Smooth muscle cell (in vitro differentiated cells): ENCODE measurements around the gene RPS6KA1. TPM values are rescaled to one million over a fixed set of nuclear protein-coding genes. Genes with fewer than 3 reads are reported as not detected.

Source experiments
- DNase-seq: peaks from one replicate; lab custom pipeline; 2025; ENCODE audit not compliant: unreplicated experiment; lab: John Stamatoyannopoulos, UW
- H2AFZ ChIP-seq: fragments of 200-600 bp; sonication (generic); 2 replicates; pipeline ENCODE4 v1.6.0; 2016; ENCODE audit warnings: antibody characterized with exemption, low read depth, mild to moderate bottlenecking
- H3F3A ChIP-seq: fragments of 200-600 bp; sonication (generic); 2 replicates; pipeline ENCODE4 v1.6.0; 2017; ENCODE audit warnings: antibody characterized with exemption, low read depth
- H3K27ac ChIP-seq: fragments of 200-600 bp; sonication (generic); 2 replicates; pipeline ENCODE4 v1.5.1; 2016; ENCODE audit warnings: low read depth, mild to moderate bottlenecking
- H3K27me3 ChIP-seq: fragments of 200-600 bp; sonication (generic); 2 replicates; pipeline ENCODE4 v1.6.1; 2016; ENCODE audit warnings: low read depth, mild to moderate bottlenecking
- H3K36me3 ChIP-seq: fragments of 200-600 bp; sonication (generic); 2 replicates; pipeline ENCODE4 v1.5.1; 2016; ENCODE audit warnings: low read depth
- H3K4me1 ChIP-seq: fragments of 200-600 bp; sonication (generic); 2 replicates; pipeline ENCODE4 v1.5.1; 2016; ENCODE audit warnings: low read depth
- H3K4me2 ChIP-seq: fragments of 200-600 bp; sonication (generic); 2 replicates; pipeline ENCODE4 v1.6.0; 2016; ENCODE audit warnings: mild to moderate bottlenecking
- H3K4me3 ChIP-seq: fragments of 200-600 bp; sonication (generic); 2 replicates; pipeline ENCODE4 v1.5.1; 2016; ENCODE audit warnings: mild to moderate bottlenecking
- H3K79me2 ChIP-seq: fragments of 200-600 bp; sonication (generic); 2 replicates; pipeline ENCODE4 v1.6.0; 2016; ENCODE audit warnings: low read depth, mild to moderate bottlenecking
- H3K9ac ChIP-seq: fragments of 200-600 bp; sonication (generic); 2 replicates; pipeline ENCODE4 v1.6.0; 2016; ENCODE audit warnings: low read depth
- H3K9me3 ChIP-seq: fragments of 200-600 bp; sonication (generic); replicated peaks from 2 replicates; pipeline ENCODE4 v1.5.1; 2016; ENCODE audit warnings: low read depth
- H4K20me1 ChIP-seq: fragments of 200-600 bp; sonication (generic); 2 replicates; pipeline ENCODE4 v1.6.0; 2016; ENCODE audit warnings: low read depth
- WGBS: methylation state at CpG from one replicate; pipeline ENCODE4 v1.1.7; 2016; ENCODE audit warnings: low lambda C conversion rate; 5-methylcytosine and 5-hydroxymethylcytosine counted together
- polyA plus RNA-seq: library from polyadenylated mRNA; unstranded; fragments of >200 nt; fragmentation: Nextera tagmentation; extraction: Ambion mirVana; gene quantifications from 2 replicates; pipeline ENCODE4 v1.2.1, GENCODE V29; 2016
- total RNA-seq: library from RNA; depleted of rRNA; stranded (reverse); fragments of >200 nt; gene quantifications from 2 replicates; pipeline ENCODE4 v1.2.3, GENCODE V29; 2014
- TF ChIP-seq, protein P1 (sequence below): fragments of 200-600 bp; sonication (generic); IDR thresholded peaks from 2 replicates; pipeline ENCODE4 v1.5.1; 2017; ENCODE audit warnings: borderline replicate concordance, mild to moderate bottlenecking, antibody characterized with exemption; ENCODE audit not compliant: insufficient read depth, poor library complexity, severe bottlenecking

RPS6KA1 gene
- total and polyA plus RNA-seq, 2 experiments from 2014 or later, result 10.1 to 34.6 TPM

- no peak overlapping the region for H3K4me3 ChIP-seq
- H3K4me2 ChIP-seq, result no peak overlapping the region
- H3K36me3 ChIP-seq, result no peaks in the 10 kb centered on the region
- TF ChIP-seq, protein P1, sequence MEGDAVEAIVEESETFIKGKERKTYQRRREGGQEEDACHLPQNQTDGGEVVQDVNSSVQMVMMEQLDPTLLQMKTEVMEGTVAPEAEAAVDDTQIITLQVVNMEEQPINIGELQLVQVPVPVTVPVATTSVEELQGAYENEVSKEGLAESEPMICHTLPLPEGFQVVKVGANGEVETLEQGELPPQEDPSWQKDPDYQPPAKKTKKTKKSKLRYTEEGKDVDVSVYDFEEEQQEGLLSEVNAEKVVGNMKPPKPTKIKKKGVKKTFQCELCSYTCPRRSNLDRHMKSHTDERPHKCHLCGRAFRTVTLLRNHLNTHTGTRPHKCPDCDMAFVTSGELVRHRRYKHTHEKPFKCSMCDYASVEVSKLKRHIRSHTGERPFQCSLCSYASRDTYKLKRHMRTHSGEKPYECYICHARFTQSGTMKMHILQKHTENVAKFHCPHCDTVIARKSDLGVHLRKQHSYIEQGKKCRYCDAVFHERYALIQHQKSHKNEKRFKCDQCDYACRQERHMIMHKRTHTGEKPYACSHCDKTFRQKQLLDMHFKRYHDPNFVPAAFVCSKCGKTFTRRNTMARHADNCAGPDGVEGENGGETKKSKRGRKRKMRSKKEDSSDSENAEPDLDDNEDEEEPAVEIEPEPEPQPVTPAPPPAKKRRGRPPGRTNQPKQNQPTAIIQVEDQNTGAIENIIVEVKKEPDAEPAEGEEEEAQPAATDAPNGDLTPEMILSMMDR, result no peak
- no peak overlapping the region for H3K9ac ChIP-seq
- WGBS, result 96% methylated on average over 8 of the region's 8 CpGs
- no peak for DNase-seq
- H3K9me3 ChIP-seq, result no peaks in the 10 kb centered on the region
- H4K20me1 ChIP-seq, result no peaks in the 10 kb centered on the region
- peaks cover 8% of the 10 kb centered on the region for H3K4me1 ChIP-seq
- H3K27me3 ChIP-seq, result no peaks in the 10 kb centered on the region
- no peak overlapping the region for H3K27ac ChIP-seq
- no peaks in the 10 kb centered on the region for H3F3A ChIP-seq
- no peaks in the 10 kb centered on the region for H3K79me2 ChIP-seq
- H2AFZ ChIP-seq, result no peak overlapping the region
Observed at GRCh38 chr1:26546375-26546774, 16.8 kb downstream of the RPS6KA1 start.

GRCh38 chr1:26546819-26547218, 17.3 kb downstream of the RPS6KA1 start:
- Histone ChIP-seq H3K9ac (no peak overlapping the region), H3K4me1 (peaks cover 3% of the 10 kb centered on the region)

DNA sequence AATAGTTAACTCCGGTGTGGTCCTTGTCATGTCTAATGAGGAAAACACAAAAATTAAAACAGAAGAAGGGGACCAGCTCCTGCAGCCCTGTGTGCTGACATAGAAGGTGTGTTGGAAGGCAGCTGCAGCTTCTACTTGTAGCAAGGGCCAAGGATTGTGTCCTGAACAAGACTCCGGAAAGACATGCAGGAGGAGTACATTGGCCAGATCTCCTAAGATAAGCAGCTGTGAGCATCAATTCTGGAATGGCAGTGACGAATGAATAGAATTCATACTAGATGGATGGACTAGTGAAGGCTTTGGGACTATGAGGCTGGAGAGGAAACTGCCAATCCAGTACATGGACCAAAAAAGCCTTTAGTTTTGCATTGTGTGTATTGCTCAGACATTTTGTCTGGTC, 19.3 kb downstream of the RPS6KA1 start:
- Histone ChIP-seq H3K36me3 (no peaks in the 10 kb centered on the region), H4K20me1 (no peaks in the 10 kb centered on the region), H3F3A (no peaks in the 10 kb centered on the region), H3K4me1 (no peaks in the 10 kb centered on the region), H3K9me3 (no peaks in the 10 kb centered on the region), H2AFZ (no peak overlapping the region), H3K27ac (no peak overlapping the region), H3K79me2 (no peaks in the 10 kb centered on the region), H3K9ac (no peak overlapping the region), H3K4me3 (no peak overlapping the region), H3K4me2 (no peak overlapping the region), H3K27me3 (no peaks in the 10 kb centered on the region)
- TF ChIP-seq, protein P1, result no peak
- 95% methylated on average over 3 of the region's 3 CpGs for WGBS
- DNase-seq, result no peak

More at GRCh38 chr1:26546819-26547218, 17.3 kb downstream of the RPS6KA1 start:
- no peak for DNase-seq
- no peak overlapping the region for H3K27ac ChIP-seq
- WGBS, result 97% methylated on average over 7 of the region's 7 CpGs
- no peak overlapping the region for H2AFZ ChIP-seq
- H3K27me3 ChIP-seq, result no peaks in the 10 kb centered on the region
- H3K79me2 ChIP-seq, result no peaks in the 10 kb centered on the region
- TF ChIP-seq, protein P1, result no peak
- no peaks in the 10 kb centered on the region for H4K20me1 ChIP-seq
- H3K4me3 ChIP-seq, result no peak overlapping the region
- H3K4me2 ChIP-seq, result no peak overlapping the region
- no peaks in the 10 kb centered on the region for H3K36me3 ChIP-seq
- H3F3A ChIP-seq, result no peaks in the 10 kb centered on the region
- no peaks in the 10 kb centered on the region for H3K9me3 ChIP-seq

DNA sequence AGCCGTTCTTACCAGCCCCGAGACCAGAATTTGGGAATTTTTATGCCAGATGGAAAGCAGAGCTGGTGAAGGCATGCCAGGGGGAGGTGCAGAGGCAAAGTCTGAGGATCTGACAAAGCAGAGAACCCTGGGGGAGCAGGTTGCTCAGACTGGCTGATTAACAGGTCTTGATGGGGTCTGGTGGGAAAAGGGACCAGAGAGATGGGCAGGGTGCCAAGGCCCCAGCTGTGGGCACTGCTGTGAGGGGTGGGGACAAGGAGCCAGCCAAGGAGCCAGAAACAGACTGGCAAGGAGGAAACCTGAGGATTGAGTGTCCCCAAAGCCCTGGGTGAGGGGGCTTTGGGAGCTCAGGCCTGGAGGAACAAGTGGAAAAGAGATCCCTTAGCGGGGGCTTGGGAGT, 21.4 kb downstream of the RPS6KA1 start:
- Histone ChIP-seq H2AFZ (no peak overlapping the region), H3K27me3 (no peaks in the 10 kb centered on the region), H3K4me1 (no peaks in the 10 kb centered on the region), H3K27ac (no peak overlapping the region), H3K79me2 (no peaks in the 10 kb centered on the region), H3F3A (no peaks in the 10 kb centered on the region), H3K4me2 (no peak overlapping the region), H4K20me1 (no peaks in the 10 kb centered on the region), H3K4me3 (no peak overlapping the region), H3K9ac (no peak overlapping the region), H3K9me3 (no peaks in the 10 kb centered on the region), H3K36me3 (no peaks in the 10 kb centered on the region)
- no peak for DNase-seq
- TF ChIP-seq, protein P1, result no peak
- 97% methylated on average over 3 of the region's 3 CpGs for WGBS
